Activated B cell treated with CpG ODN at 0.5 μM for 24 hours (primary cell): ENCODE data around the gene DCAF4. TPM values are rescaled to one million over a fixed set of nuclear protein-coding genes. Genes with fewer than 3 reads are reported as not detected.

ENCODE experiments used
- ATAC-seq: fragments of 200-7000 bp; cut with Tn5 transposase; one replicate; pipeline ENCODE4 v1.10.0; 2021; ENCODE audit warnings: low read depth, mild to moderate bottlenecking, moderate library complexity
- CTCF ChIA-PET: fragments of 350-600 bp; sonication (Branson Sonifier 250); formaldehyde crosslinking; loops from one replicate; lab custom pipeline; 2021; ENCODE audit warnings: antibody characterized with exemption; lab: Charles Lee
- POLR2A ChIA-PET: fragments of 350-600 bp; sonication (Branson Sonifier 250); formaldehyde crosslinking; loops from one replicate; lab custom pipeline; 2021; ENCODE audit warnings: antibody characterized with exemption; lab: Charles Lee
- DNase-seq: peaks from one replicate; pipeline ENCODE4 v3.0.0; 2022
- H3K27ac Mint-ChIP-seq: one replicate; pipeline ENCODE4 v1.8.0; 2020; ENCODE audit warnings: mixed read lengths
- H3K27me3 Mint-ChIP-seq: one replicate; pipeline ENCODE4 v1.8.0; 2021; ENCODE audit warnings: mixed read lengths
- H3K36me3 Mint-ChIP-seq: one replicate; pipeline ENCODE4 v1.8.0; 2021; ENCODE audit warnings: low read depth, mixed read lengths
- H3K4me1 Mint-ChIP-seq: one replicate; pipeline ENCODE4 v1.8.0; 2021; ENCODE audit warnings: mixed read lengths
- H3K4me3 Mint-ChIP-seq: one replicate; pipeline ENCODE4 v1.8.0; 2020; ENCODE audit warnings: mild to moderate bottlenecking, mixed read lengths
- H3K9me3 Mint-ChIP-seq: one replicate; pipeline ENCODE4 v1.8.0; 2020; ENCODE audit warnings: mixed read lengths
- CTCF ChIP-seq: fragments of 200-600 bp; IDR thresholded peaks from one replicate; pipeline ENCODE4 v1.8.0; 2022; ENCODE audit warnings: antibody characterized with exemption, mild to moderate bottlenecking
- intact Hi-C: fragments of 100-400 bp; cut with micrococcal nuclease; formaldehyde crosslinking; loops from one replicate; pipeline ENCODE4 v1.15.1; 2024
- total RNA-seq: library from RNA; stranded (reverse); gene quantifications from 2 replicates; pipeline ENCODE4 v1.2.3, GENCODE V29; 2022

DCAF4 gene
- total RNA-seq, 1 donor from 2014 or later: 38.7 TPM

DNA sequence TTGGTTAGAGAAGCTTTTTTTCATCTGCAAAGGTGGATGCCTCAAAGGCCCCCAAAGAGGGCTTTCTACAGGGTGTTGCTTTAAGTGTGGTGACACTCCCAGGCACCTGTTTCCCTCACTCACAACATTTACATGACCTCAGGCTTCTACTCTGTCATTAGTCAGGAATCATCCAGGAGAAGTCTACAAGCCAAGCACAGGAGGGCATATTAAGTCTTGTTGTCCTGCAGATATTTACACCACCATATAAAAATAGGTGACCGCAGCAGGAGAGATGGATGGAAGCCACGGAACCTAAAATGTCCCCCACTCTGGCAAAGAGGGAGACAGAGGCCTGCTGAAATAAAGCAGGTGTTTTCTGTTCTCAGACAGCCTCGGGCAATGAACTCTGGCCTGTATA, 24.9 kb upstream of the DCAF4 start:
- no peaks in the 10 kb centered on the region for H3K9me3 Mint-ChIP-seq
- intact Hi-C loops: no loop called here
- ATAC-seq: no peak
- no peak overlapping the region for H3K27ac Mint-ChIP-seq
- H3K4me1 Mint-ChIP-seq: peaks cover 12% of the 10 kb centered on the region
- CTCF ChIA-PET: interaction anchor here (0.9 kb wide), 1 partner anchor 384 kb away, joined by 3 read pairs; no protein-coding TSS in a partner anchor
- POLR2A ChIA-PET: no interaction called here
- no peak for TF ChIP-seq CTCF
- H3K4me3 Mint-ChIP-seq: no peak overlapping the region
- no peaks in the 10 kb centered on the region for H3K27me3 Mint-ChIP-seq
- no peaks in the 10 kb centered on the region for H3K36me3 Mint-ChIP-seq
- DNase-seq: no peak

GRCh38 chr14:72902801-72903530, 23.3 kb upstream of the DCAF4 start:
- H3K27ac Mint-ChIP-seq: no peak overlapping the region
- H3K9me3 Mint-ChIP-seq: no peaks in the 10 kb centered on the region
- DNase-seq (no peak), ATAC-seq (no peak)
- H3K4me3 Mint-ChIP-seq: no peak overlapping the region
- TF ChIP-seq CTCF: no peak
- intact Hi-C loops: no loop called here
- ChIA-PET CTCF (interaction anchor here (0.8 to 5.0 kb wide), 6 partner anchors 12 to 880 kb away, joined by 3 to 236 read pairs (median 3); no protein-coding TSS in a partner anchor), POLR2A (interaction anchor here (1.1 kb wide), 1 partner anchor 385 kb away, joined by 4 read pairs; no protein-coding TSS in a partner anchor)
- H3K27me3 Mint-ChIP-seq: no peaks in the 10 kb centered on the region
- H3K36me3 Mint-ChIP-seq: no peaks in the 10 kb centered on the region
- H3K4me1 Mint-ChIP-seq: peaks cover 17% of the 10 kb centered on the region

DNA sequence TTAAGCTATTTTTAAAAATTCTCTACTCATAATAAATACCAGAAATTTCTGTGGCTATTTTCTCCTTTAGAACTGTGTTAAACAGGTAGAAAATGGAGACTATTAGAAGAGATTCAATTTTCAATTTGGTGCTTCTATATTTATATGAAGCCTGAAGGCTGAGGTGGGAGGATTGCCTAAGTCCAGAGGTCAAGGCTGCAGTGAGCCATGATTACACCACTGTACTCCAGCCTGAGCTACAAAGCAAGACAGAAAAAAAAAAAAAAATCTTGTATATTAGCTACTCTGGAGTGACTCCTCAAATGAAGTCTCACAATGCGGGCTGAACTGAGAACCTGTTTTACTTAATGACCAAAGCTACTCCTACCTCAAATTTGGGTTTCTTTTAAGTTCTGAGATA, 22.5 kb upstream of the DCAF4 start:
- CTCF ChIA-PET: interaction anchor here (0.6 to 5.0 kb wide), 12 partner anchors 9 to 450 kb away, joined by 3 to 236 read pairs (median 5); partner anchors contain the start of gene DPF3
- no peaks in the 10 kb centered on the region for H3K9me3 Mint-ChIP-seq
- no peak overlapping the region for H3K4me3 Mint-ChIP-seq
- no peak overlapping the region for H3K27ac Mint-ChIP-seq
- intact Hi-C loops: no loop called here
- no peak for DNase-seq
- no peak for ATAC-seq
- TF ChIP-seq CTCF: no peak
- no peaks in the 10 kb centered on the region for H3K27me3 Mint-ChIP-seq
- no peaks in the 10 kb centered on the region for H3K36me3 Mint-ChIP-seq
- H3K4me1 Mint-ChIP-seq: peaks cover 17% of the 10 kb centered on the region
- POLR2A ChIA-PET: no interaction called here

DNA sequence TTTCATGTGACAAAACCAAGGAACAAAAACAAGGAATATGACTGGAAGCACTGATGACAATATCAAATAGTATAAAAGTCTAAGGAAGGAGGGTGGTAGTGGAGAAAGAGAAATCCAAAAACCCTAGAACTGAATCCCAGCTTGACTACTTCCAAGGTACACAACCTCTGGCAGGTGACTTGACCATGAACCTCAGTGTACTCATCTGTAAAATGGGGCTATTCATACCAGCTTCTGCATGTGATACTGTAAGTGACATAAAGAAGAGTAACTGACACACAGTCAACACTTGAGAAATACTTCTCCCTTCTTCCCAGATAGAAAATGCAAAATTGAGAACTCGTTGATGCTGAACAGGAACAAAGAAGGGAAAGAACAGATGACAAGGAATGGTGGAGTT, 22.0 kb upstream of the DCAF4 start:
- intact Hi-C loops: no loop called here
- H3K27ac Mint-ChIP-seq: no peak overlapping the region
- ATAC-seq (no peak), DNase-seq (no peak)
- H3K27me3 Mint-ChIP-seq: no peaks in the 10 kb centered on the region
- H3K9me3 Mint-ChIP-seq: no peaks in the 10 kb centered on the region
- no peak for TF ChIP-seq CTCF
- H3K36me3 Mint-ChIP-seq: no peaks in the 10 kb centered on the region
- CTCF ChIA-PET: interaction anchor here (0.6 to 5.0 kb wide), 15 partner anchors 10 to 451 kb away, joined by 3 to 236 read pairs (median 5); partner anchors contain the start of gene DPF3
- no peak overlapping the region for H3K4me3 Mint-ChIP-seq
- peaks cover 17% of the 10 kb centered on the region for H3K4me1 Mint-ChIP-seq
- POLR2A ChIA-PET: no interaction called here
